ENCODE results near the gene RHBDL3. TPM values are rescaled to one million over a fixed set of nuclear protein-coding genes. Genes with fewer than 3 reads are reported as not detected.

Gene RHBDL3
- total RNA-seq, 5 donors from 2014 or later (not counting 1 experiment from before 2014, with no cell fraction given) = 0.07 TPM; not detected in 4

GRCh38 chr17:32302860-32303649 lies 37.4 kb downstream of the RHBDL3 start:
- ATAC-seq (replicated peaks in 1 of 4) = no peak
- Mint-ChIP-seq H3K27ac (no peak overlapping the region), H3K4me1 (no peaks in the 10 kb centered on the region), H3K4me3 (no peak overlapping the region), H3K36me3 (no peaks in the 10 kb centered on the region), H3K27me3 (no peaks in the 10 kb centered on the region), H3K9me3 (no peaks in the 10 kb centered on the region)
- Histone ChIP-seq H3K4me3 (ENCODE audit: control insufficient read depth in 1 of 2, extremely low read depth in 1 of 2, low read length in 1 of 2) (no peak overlapping the region), H3K4me1 (ENCODE audit: control insufficient read depth in 1 of 2, extremely low read depth in 1 of 2, insufficient read depth in 2 of 2, low read length in 2 of 2) (no peaks in the 10 kb centered on the region), H3K27me3 (replicated peaks in 1 of 2; ENCODE audit: control insufficient read depth in 2 of 2, extremely low read depth in 1 of 2, insufficient read depth in 2 of 2, low read length in 1 of 2) (peaks cover 0 to 5% of the 10 kb centered on the region in 2 experiments), H3K36me3 (ENCODE audit: control insufficient read depth in 2 of 2, extremely low read depth in 1 of 2, insufficient read depth in 1 of 2, low read length in 1 of 2) (no peaks in the 10 kb centered on the region), H3K27ac (ENCODE audit: low read length) (no peak overlapping the region), H3K9me3 (no peaks in the 10 kb centered on the region)
- ChIA-PET POLR2A (no interaction called here), CTCF (no interaction called here)
- no peak for DNase-seq
- WGBS (ENCODE audit: insufficient coverage) = 85% methylated on average over 6 of the region's 10 CpGs

- no peak for ATAC-seq (replicated peaks in 1 of 4)
These were observed 38.2 kb downstream of the RHBDL3 start for GRCh38 chr17:32303781-32304288.

GRCh38 chr17:32305049-32305448 lies 39.4 kb downstream of the RHBDL3 start:
- no peaks in the 10 kb centered on the region for H3K36me3 Mint-ChIP-seq
- no peaks in the 10 kb centered on the region for H3K36me3 ChIP-seq (ENCODE audit: control insufficient read depth in 2 of 2, extremely low read depth in 1 of 2, insufficient read depth in 1 of 2, low read length in 1 of 2)
- no peak overlapping the region for H3K4me3 Mint-ChIP-seq
- no peaks in the 10 kb centered on the region for H3K9me3 ChIP-seq
- H3K27ac Mint-ChIP-seq = no peak overlapping the region
- no peak overlapping the region for H3K27ac ChIP-seq (ENCODE audit: low read length)
- WGBS (ENCODE audit: insufficient coverage) = 82% methylated on average over 9 of the region's 9 CpGs
- ChIA-PET POLR2A (no interaction called here), CTCF (no interaction called here)
- no peak overlapping the region for H3K4me3 ChIP-seq (ENCODE audit: control insufficient read depth in 1 of 2, extremely low read depth in 1 of 2, low read length in 1 of 2)
- H3K4me1 Mint-ChIP-seq = no peaks in the 10 kb centered on the region
- peaks cover 0 to 5% of the 10 kb centered on the region in 2 experiments for H3K27me3 ChIP-seq (replicated peaks in 1 of 2; ENCODE audit: control insufficient read depth in 2 of 2, extremely low read depth in 1 of 2, insufficient read depth in 2 of 2, low read length in 1 of 2)
- DNase-seq (no peak), ATAC-seq (replicated peaks in 1 of 4) (no peak)
- no peaks in the 10 kb centered on the region for H3K27me3 Mint-ChIP-seq
- H3K4me1 ChIP-seq (ENCODE audit: control insufficient read depth in 1 of 2, extremely low read depth in 1 of 2, insufficient read depth in 2 of 2, low read length in 2 of 2) = no peaks in the 10 kb centered on the region
- H3K9me3 Mint-ChIP-seq = no peaks in the 10 kb centered on the region

More at GRCh38 chr17:32303781-32304288, 38.2 kb downstream of the RHBDL3 start:
- Histone ChIP-seq H3K4me1 (ENCODE audit: control insufficient read depth in 1 of 2, extremely low read depth in 1 of 2, insufficient read depth in 2 of 2, low read length in 2 of 2) (no peaks in the 10 kb centered on the region), H3K9me3 (no peaks in the 10 kb centered on the region), H3K36me3 (ENCODE audit: control insufficient read depth in 2 of 2, extremely low read depth in 1 of 2, insufficient read depth in 1 of 2, low read length in 1 of 2) (no peaks in the 10 kb centered on the region), H3K27me3 (replicated peaks in 1 of 2; ENCODE audit: control insufficient read depth in 2 of 2, extremely low read depth in 1 of 2, insufficient read depth in 2 of 2, low read length in 1 of 2) (peaks cover 0 to 5% of the 10 kb centered on the region in 2 experiments), H3K4me3 (ENCODE audit: control insufficient read depth in 1 of 2, extremely low read depth in 1 of 2, low read length in 1 of 2) (no peak overlapping the region), H3K27ac (ENCODE audit: low read length) (no peak overlapping the region)
- Mint-ChIP-seq H3K27me3 (no peaks in the 10 kb centered on the region), H3K9me3 (no peaks in the 10 kb centered on the region), H3K36me3 (no peaks in the 10 kb centered on the region), H3K27ac (no peak overlapping the region), H3K4me3 (no peak overlapping the region), H3K4me1 (no peaks in the 10 kb centered on the region)
- DNase-seq = no peak
- CTCF ChIA-PET = no interaction called here
- 83% methylated on average over 1 of the region's 2 CpGs for WGBS (ENCODE audit: insufficient coverage)
- POLR2A ChIA-PET = no interaction called here

GRCh38 chr17:32307658-32308057 lies 42.0 kb downstream of the RHBDL3 start:
- Mint-ChIP-seq H3K9me3 (no peaks in the 10 kb centered on the region), H3K4me1 (no peaks in the 10 kb centered on the region), H3K27me3 (no peaks in the 10 kb centered on the region), H3K27ac (no peak overlapping the region), H3K4me3 (no peak overlapping the region), H3K36me3 (no peaks in the 10 kb centered on the region)
- Histone ChIP-seq H3K27me3 (replicated peaks in 1 of 2; ENCODE audit: control insufficient read depth in 2 of 2, extremely low read depth in 1 of 2, insufficient read depth in 2 of 2, low read length in 1 of 2) (peaks cover 0 to 5% of the 10 kb centered on the region in 2 experiments), H3K4me3 (ENCODE audit: control insufficient read depth in 1 of 2, extremely low read depth in 1 of 2, low read length in 1 of 2) (no peak overlapping the region), H3K36me3 (ENCODE audit: control insufficient read depth in 2 of 2, extremely low read depth in 1 of 2, insufficient read depth in 1 of 2, low read length in 1 of 2) (no peaks in the 10 kb centered on the region), H3K9me3 (no peaks in the 10 kb centered on the region), H3K27ac (ENCODE audit: low read length) (no peak overlapping the region), H3K4me1 (ENCODE audit: control insufficient read depth in 1 of 2, extremely low read depth in 1 of 2, insufficient read depth in 2 of 2, low read length in 2 of 2) (no peaks in the 10 kb centered on the region)
- no peak for DNase-seq
- POLR2A ChIA-PET = no interaction called here
- CTCF ChIA-PET = no interaction called here
- WGBS (ENCODE audit: insufficient coverage) = 40% methylated on average over 1 of the region's 4 CpGs
- no peak for ATAC-seq (replicated peaks in 1 of 4)

GRCh38 chr17:32311028-32311536 lies 45.5 kb downstream of the RHBDL3 start:
- WGBS (ENCODE audit: insufficient coverage) = 73% methylated on average over 5 of the region's 9 CpGs
- POLR2A ChIA-PET = no interaction called here
- no peaks in the 10 kb centered on the region for H3K9me3 Mint-ChIP-seq
- Histone ChIP-seq H3K9me3 (no peaks in the 10 kb centered on the region), H3K36me3 (ENCODE audit: control insufficient read depth in 2 of 2, extremely low read depth in 1 of 2, insufficient read depth in 1 of 2, low read length in 1 of 2) (no peaks in the 10 kb centered on the region), H3K27me3 (replicated peaks in 1 of 2; ENCODE audit: control insufficient read depth in 2 of 2, extremely low read depth in 1 of 2, insufficient read depth in 2 of 2, low read length in 1 of 2) (peaks cover 0 to 11% of the 10 kb centered on the region in 2 experiments), H3K4me3 (ENCODE audit: control insufficient read depth in 1 of 2, extremely low read depth in 1 of 2, low read length in 1 of 2) (no peak overlapping the region), H3K4me1 (ENCODE audit: control insufficient read depth in 1 of 2, extremely low read depth in 1 of 2, insufficient read depth in 2 of 2, low read length in 2 of 2) (no peaks in the 10 kb centered on the region), H3K27ac (ENCODE audit: low read length) (no peak overlapping the region)
- DNase-seq (no peak), ATAC-seq (replicated peaks in 1 of 4) (no peak)
- no peaks in the 10 kb centered on the region for H3K4me1 Mint-ChIP-seq
- H3K27me3 Mint-ChIP-seq = peaks cover 1 to 3% of the 10 kb centered on the region in 2 donors
- CTCF ChIA-PET = no interaction called here
- no peak overlapping the region for H3K4me3 Mint-ChIP-seq
- H3K27ac Mint-ChIP-seq = no peak overlapping the region
- no peaks in the 10 kb centered on the region for H3K36me3 Mint-ChIP-seq

- ATAC-seq (replicated peaks in 1 of 4) (no peak), DNase-seq (no peak)
- H3K27me3 ChIP-seq (replicated peaks in 1 of 2; ENCODE audit: control insufficient read depth in 2 of 2, extremely low read depth in 1 of 2, insufficient read depth in 2 of 2, low read length in 1 of 2) = peaks cover 0 to 18% of the 10 kb centered on the region in 2 experiments
- Mint-ChIP-seq H3K27ac (no peak overlapping the region), H3K36me3 (no peaks in the 10 kb centered on the region), H3K27me3 (peaks cover 3% of the 10 kb centered on the region in 2 donors), H3K9me3 (no peaks in the 10 kb centered on the region), H3K4me1 (peaks cover 0 to 6% (median 3%) of the 10 kb centered on the region in 3 donors), H3K4me3 (no peak overlapping the region)
- CTCF ChIA-PET = no interaction called here
- POLR2A ChIA-PET = no interaction called here
- peaks cover 0 to 10% of the 10 kb centered on the region in 2 experiments for H3K4me1 ChIP-seq (ENCODE audit: control insufficient read depth in 1 of 2, extremely low read depth in 1 of 2, insufficient read depth in 2 of 2, low read length in 2 of 2)
- no peak overlapping the region for H3K4me3 ChIP-seq (ENCODE audit: control insufficient read depth in 1 of 2, extremely low read depth in 1 of 2, low read length in 1 of 2)
- H3K27ac ChIP-seq (ENCODE audit: low read length) = no peak overlapping the region
- H3K36me3 ChIP-seq (ENCODE audit: control insufficient read depth in 2 of 2, extremely low read depth in 1 of 2, insufficient read depth in 1 of 2, low read length in 1 of 2) = no peaks in the 10 kb centered on the region
- H3K9me3 ChIP-seq = no peaks in the 10 kb centered on the region
- 59% methylated on average over 9 of the region's 9 CpGs for WGBS (ENCODE audit: insufficient coverage)
These were observed 49.0 kb downstream of the RHBDL3 start for GRCh38 chr17:32314636-32315035.
